Measurements from ENCODE around the gene MUSK.

DNA sequence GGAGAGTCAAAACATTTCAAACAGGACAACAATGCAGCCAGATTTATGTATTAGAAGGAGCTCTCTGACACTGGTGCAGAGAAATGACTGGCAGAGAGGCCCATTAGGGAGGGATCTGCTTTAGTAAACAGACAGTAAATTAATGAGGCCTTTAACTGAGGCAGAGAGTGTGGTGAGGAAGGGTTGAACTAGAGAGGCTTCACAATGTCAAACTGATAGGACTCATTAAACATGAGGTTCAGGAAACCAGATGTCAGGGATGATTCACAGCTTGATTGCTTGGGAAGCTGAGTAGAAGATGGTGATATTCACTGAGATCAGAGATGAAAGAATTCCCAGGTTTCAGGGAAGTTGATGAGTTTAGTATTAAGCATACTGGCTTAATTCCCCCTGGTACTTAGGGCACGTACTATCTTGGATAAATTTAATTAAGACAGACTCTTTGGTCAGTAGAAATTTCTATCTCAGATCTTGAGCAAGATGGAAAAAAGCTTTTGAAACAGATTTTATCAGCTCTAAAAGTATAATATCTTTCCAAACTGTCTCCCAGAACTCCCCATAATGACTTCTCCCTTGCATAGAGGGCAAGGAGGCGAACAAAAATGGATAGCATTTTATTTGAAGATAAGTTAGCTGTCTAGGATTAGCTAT is 8.6 kb upstream of the MUSK start:
- TF ChIP-seq, protein P1, sequence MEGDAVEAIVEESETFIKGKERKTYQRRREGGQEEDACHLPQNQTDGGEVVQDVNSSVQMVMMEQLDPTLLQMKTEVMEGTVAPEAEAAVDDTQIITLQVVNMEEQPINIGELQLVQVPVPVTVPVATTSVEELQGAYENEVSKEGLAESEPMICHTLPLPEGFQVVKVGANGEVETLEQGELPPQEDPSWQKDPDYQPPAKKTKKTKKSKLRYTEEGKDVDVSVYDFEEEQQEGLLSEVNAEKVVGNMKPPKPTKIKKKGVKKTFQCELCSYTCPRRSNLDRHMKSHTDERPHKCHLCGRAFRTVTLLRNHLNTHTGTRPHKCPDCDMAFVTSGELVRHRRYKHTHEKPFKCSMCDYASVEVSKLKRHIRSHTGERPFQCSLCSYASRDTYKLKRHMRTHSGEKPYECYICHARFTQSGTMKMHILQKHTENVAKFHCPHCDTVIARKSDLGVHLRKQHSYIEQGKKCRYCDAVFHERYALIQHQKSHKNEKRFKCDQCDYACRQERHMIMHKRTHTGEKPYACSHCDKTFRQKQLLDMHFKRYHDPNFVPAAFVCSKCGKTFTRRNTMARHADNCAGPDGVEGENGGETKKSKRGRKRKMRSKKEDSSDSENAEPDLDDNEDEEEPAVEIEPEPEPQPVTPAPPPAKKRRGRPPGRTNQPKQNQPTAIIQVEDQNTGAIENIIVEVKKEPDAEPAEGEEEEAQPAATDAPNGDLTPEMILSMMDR (IDR thresholded peaks at IDR 0.05; ENCODE audit: borderline replicate concordance, extremely low read depth, low read length, poor library complexity, severe bottlenecking): no peak
- TF ChIP-seq EZH2 (IDR thresholded peaks at IDR 0.05; ENCODE audit: borderline replicate concordance, low read depth, low read length, severe bottlenecking): no peak
